Stimulated activated CD8-positive, alpha-beta memory T cell treated with anti-CD3 and anti-CD28 coated beads, Interleukin-4, amount 100 ng/mL, for 24 hours (primary cell): Measurements from ENCODE around the gene WNT5B.

Source experiments
- DNase-seq: peaks from one replicate; pipeline ENCODE4 v3.0.0-alpha.2; 2020; ENCODE audit warnings: low read depth

Gene WNT5B

GRCh38 chr12:1628666-1629337 is at the start of gene WNT5B:
WNT5B (plus strand) TSS chr12:1629231; CDS start chr12:1631355, 2,124 bp downstream.
- no peak for DNase-seq

- no peak for DNase-seq
These were observed 49.2 kb upstream of the WNT5B start for GRCh38 chr12:1579651-1580435.

- no peak for DNase-seq
These were observed 48.5 kb upstream of the WNT5B start for GRCh38 chr12:1580526-1580925.

GRCh38 chr12:1581973-1582708 is 46.9 kb upstream of the WNT5B start:
- no peak for DNase-seq

GRCh38 chr12:1582709-1583050 is 46.4 kb upstream of the WNT5B start:
- no peak for DNase-seq

GRCh38 chr12:1583421-1584078 is 45.5 kb upstream of the WNT5B start:
- DNase-seq, result peak; percentile 38

GRCh38 chr12:1584326-1584725 is 44.7 kb upstream of the WNT5B start:
- DNase-seq, result no peak

- no peak for DNase-seq
These were observed 41.0 kb upstream of the WNT5B start for GRCh38 chr12:1587927-1588574.

GRCh38 chr12:1588575-1588947 is 40.5 kb upstream of the WNT5B start:
- no peak for DNase-seq

GRCh38 chr12:1590221-1590979 is 38.6 kb upstream of the WNT5B start:
- no peak for DNase-seq

GRCh38 chr12:1591034-1591433 is 38.0 kb upstream of the WNT5B start:
- DNase-seq, result no peak

- no peak for DNase-seq
These were observed 37.5 kb upstream of the WNT5B start for GRCh38 chr12:1591543-1591942.

GRCh38 chr12:1592444-1593173 is 36.4 kb upstream of the WNT5B start:
- peak; percentile 48 for DNase-seq

GRCh38 chr12:1593174-1594005 is 35.6 kb upstream of the WNT5B start:
- no peak for DNase-seq

GRCh38 chr12:1594006-1594260 is 35.1 kb upstream of the WNT5B start:
- peak; percentile 45 for DNase-seq

- DNase-seq, result peak; percentile 89
These were observed 34.6 kb upstream of the WNT5B start, which contains the start of gene FBXL14 for GRCh38 chr12:1594261-1595025. FBXL14 (minus strand) TSS chr12:1594581; CDS start chr12:1594066, 515 bp downstream.

- DNase-seq, result no peak
These were observed 33.9 kb upstream of the WNT5B start for GRCh38 chr12:1595026-1595561.

- DNase-seq, result no peak
These were observed 33.2 kb upstream of the WNT5B start for GRCh38 chr12:1595690-1596347.
